Skeletal muscle satellite cell (primary cell): Measurements from ENCODE around the gene TMED4.
"Not testable (repeated sequence)": the region's sequence is repeated elsewhere in the genome, so short reads cannot be mapped to it uniquely, and the experiment has no call there.

ENCODE experiments used
- H3K27me3 ChIP-seq: 2 replicates; pipeline ENCODE4 v1.7.0; 2013; ENCODE audit warnings: low read length; ENCODE audit not compliant: control insufficient read depth, insufficient read depth
- H3K36me3 ChIP-seq: 2 replicates; pipeline ENCODE4 v1.7.0; 2013; ENCODE audit warnings: mild to moderate bottlenecking, control low read depth, low read length; ENCODE audit not compliant: insufficient read depth
- H3K4me1 ChIP-seq: 2 replicates; pipeline ENCODE4 v1.7.0; 2013; ENCODE audit warnings: low read length; ENCODE audit not compliant: control insufficient read depth, insufficient read depth
- H3K4me2 ChIP-seq: 2 replicates; pipeline ENCODE4 v1.7.0; 2013; ENCODE audit warnings: mild to moderate bottlenecking, low read length
- H3K4me3 ChIP-seq: 2 replicates; pipeline ENCODE4 v1.7.0; 2013; ENCODE audit warnings: low read length
- H3K9ac ChIP-seq: 2 replicates; pipeline ENCODE4 v1.7.0; 2013; ENCODE audit warnings: mild to moderate bottlenecking, low read depth, low read length, moderate library complexity
- H3K9me3 ChIP-seq: replicated peaks from 2 replicates; pipeline ENCODE4 v1.7.0; 2013; ENCODE audit warnings: mild to moderate bottlenecking, control low read depth, low read length

Gene TMED4

DNA sequence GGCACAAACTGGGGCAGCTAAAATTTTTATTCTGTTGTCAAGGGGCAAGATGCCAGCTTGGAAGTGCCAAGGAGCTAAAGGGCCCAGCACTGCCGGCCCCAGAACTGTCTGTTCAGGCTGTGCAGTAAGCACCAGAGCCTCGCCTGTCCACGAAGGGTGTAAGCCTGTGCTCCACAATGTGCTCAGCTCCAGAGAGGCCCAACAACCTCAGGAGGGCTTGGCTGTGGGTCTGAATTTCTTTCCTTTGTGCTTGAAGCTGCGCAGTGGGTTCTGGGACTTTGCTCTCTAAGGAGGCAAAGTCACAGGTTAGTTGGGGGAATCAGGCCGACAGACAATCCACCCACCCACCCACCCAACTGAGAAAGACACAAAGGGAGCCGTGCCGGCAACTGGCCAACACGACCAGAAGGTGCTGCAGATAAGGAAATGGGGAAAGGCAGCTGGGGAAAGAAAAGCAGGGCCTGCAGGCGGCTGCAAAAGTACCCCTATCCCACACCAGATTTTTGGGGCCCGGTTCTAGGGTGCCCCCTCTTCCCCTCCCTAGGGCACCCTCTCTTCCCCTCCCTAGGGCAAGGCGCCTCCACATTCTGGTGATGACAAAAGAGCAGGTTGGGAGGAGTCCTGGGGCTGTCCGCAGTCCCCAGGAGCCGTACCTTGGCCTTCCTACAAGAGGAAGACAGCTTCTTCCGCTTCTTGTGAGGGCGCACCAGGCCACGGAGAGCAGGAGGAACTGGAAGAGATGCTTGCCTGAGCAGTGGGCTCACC is 16.1 kb downstream of the TMED4 start:
- H3K4me2 ChIP-seq: no peak overlapping the region
- H3K9me3 ChIP-seq: no peaks in the 10 kb centered on the region
- H3K9ac ChIP-seq: no peak overlapping the region
- H3K4me1 ChIP-seq: peaks cover 10% of the 10 kb centered on the region
- H3K4me3 ChIP-seq: no peak overlapping the region
- no peaks in the 10 kb centered on the region for H3K27me3 ChIP-seq
- peaks cover 64% of the 10 kb centered on the region for H3K36me3 ChIP-seq

DNA sequence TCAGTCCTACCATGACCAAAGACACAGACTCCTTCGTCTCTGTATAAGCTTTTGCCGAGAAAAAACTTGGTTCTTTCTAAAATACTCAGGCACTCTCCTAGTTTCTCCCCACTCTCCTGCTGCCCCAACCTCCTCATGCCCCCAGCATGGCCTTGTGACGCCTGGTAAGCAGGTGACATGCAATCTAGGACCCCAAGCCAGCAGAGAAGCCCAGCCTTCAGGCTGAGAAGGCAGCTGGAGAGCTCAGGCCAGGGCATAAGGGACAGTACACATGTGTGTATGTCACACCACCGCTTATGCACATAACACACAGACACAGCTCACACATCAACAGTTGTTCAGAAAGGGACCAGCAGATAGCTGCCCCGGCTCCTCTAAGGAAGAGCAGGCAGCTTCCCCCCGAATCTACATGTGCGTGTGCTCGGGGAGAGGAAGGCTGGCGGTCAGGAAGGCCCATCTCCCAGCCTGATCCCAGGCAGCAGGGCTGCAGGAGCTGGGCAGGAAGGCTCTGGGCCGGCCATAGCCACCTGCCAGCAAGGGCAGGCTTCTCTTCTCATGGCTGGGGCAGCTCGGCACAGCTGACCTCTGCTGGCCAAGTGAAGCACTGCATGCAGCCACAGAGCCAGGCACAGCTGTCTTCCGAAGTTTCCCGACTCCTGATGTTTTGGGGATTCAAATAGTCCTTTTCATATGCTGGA is 16.8 kb downstream of the TMED4 start:
- H3K4me2 ChIP-seq: no peak overlapping the region
- no peaks in the 10 kb centered on the region for H3K9me3 ChIP-seq
- H3K36me3 ChIP-seq: peaks cover 57% of the 10 kb centered on the region
- H3K27me3 ChIP-seq: no peaks in the 10 kb centered on the region
- no peak overlapping the region for H3K9ac ChIP-seq
- peaks cover 10% of the 10 kb centered on the region for H3K4me1 ChIP-seq
- H3K4me3 ChIP-seq: no peak overlapping the region

DNA sequence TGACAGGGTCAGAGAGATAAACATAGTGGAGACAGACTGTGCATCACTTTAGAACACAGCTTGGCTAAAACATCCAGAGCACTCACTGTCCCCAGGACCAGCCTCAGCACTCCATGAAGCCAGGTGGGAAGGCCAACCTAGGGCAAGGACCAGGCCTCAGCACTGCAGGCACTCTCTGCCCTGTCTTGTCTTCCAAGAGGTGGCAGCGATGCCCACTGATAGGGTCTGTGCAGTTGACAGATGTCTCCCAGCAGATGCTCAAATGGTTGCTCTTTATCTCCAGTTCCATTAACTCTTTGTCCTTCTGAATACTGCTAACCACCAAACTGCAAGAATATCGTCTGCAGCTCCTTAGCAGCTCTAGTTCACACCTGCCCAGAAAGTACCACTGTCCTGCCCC is 17.4 kb downstream of the TMED4 start:
- Histone ChIP-seq H3K9ac (no peak overlapping the region), H3K4me3 (no peak overlapping the region), H3K4me2 (no peak overlapping the region), H3K36me3 (peaks cover 50% of the 10 kb centered on the region), H3K27me3 (no peaks in the 10 kb centered on the region), H3K4me1 (peaks cover 10% of the 10 kb centered on the region), H3K9me3 (no peaks in the 10 kb centered on the region)

DNA sequence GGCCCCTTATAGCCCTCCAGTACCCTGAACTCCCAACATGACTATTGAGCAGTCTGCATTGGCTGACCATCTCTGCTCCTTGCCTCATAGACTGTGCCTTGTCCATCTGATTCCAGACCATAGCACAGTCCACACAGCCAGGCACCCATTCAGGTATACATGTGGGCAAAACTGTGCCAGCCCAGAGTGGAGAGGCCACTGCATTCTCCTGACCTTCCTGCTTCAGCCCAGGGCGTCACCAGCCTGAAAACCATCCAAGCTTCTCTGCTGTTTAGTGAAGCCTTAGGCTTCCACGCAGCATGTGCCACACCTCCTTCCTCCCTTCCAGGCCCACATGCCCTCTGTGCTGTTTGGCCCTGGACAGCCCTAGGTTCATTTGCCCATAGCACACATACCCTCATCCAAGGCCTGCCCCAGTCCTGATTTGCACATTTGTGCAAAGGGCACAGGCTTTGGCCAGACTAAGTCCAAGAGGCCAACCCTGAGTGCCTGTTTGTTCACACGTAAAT is 18.8 kb downstream of the TMED4 start:
- no peak overlapping the region for H3K4me3 ChIP-seq
- no peaks in the 10 kb centered on the region for H3K9me3 ChIP-seq
- H3K27me3 ChIP-seq: peaks cover 4% of the 10 kb centered on the region
- H3K36me3 ChIP-seq: peaks cover 36% of the 10 kb centered on the region
- H3K4me2 ChIP-seq: no peak overlapping the region
- peaks cover 10% of the 10 kb centered on the region for H3K4me1 ChIP-seq
- H3K9ac ChIP-seq: no peak overlapping the region

DNA sequence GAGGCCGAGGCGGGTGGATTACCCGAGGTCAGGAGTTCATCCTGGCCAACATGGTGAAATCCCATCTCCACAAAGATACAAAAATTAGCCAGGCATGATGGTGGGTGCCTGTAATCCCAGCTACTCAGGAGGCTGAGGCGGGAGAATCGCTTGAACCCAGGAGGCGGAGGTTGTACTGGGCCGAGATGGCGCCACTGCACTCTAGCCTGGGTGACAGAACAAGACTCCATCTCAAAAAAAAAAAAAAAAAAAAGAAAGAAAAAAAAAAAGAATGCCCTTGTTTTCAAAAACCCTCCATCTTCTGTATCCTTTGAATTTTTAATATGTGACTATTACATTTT is 19.4 kb downstream of the TMED4 start:
- H3K27me3 ChIP-seq, H3K4me2 ChIP-seq, H3K4me1 ChIP-seq, H3K9ac ChIP-seq, H3K4me3 ChIP-seq, H3K9me3 ChIP-seq: not testable (repeated sequence)
- peaks cover 30% of the 10 kb centered on the region for H3K36me3 ChIP-seq

DNA sequence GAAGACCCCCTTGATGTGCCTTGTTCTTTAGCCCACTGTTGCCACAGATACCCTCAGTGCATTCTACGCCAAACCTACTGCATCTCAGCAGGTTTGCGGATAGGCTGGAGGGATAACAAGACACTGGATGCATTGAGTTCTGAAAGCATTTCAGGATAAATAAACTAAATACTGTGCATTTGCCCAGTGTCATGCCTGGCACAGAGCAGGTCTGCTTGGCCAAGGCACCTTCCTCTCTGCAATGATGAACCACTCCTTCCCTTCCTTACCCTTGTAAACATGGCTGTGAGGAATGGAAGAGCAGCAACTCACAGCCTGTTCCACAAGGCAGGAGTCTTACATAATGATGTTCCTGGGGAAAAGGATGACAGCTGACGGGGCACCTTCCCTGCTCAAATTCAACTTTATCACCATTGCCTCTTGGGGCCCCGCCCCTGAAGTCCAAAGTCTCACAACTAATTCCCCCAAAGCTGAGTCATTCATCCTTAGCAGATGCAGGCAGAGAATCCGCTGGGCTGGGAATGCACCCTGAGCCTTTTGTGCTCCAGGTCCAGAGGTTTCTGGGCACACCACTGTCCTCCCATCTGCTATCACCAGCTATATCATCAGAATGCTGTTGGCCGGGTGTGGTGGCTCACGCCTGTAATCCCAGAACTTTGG is 19.9 kb downstream of the TMED4 start:
- Histone ChIP-seq H3K9ac (no peak overlapping the region), H3K9me3 (no peaks in the 10 kb centered on the region), H3K4me3 (no peak overlapping the region), H3K4me2 (no peak overlapping the region), H3K4me1 (peaks cover 10% of the 10 kb centered on the region), H3K27me3 (peaks cover 4% of the 10 kb centered on the region), H3K36me3 (peaks cover 25% of the 10 kb centered on the region)

DNA sequence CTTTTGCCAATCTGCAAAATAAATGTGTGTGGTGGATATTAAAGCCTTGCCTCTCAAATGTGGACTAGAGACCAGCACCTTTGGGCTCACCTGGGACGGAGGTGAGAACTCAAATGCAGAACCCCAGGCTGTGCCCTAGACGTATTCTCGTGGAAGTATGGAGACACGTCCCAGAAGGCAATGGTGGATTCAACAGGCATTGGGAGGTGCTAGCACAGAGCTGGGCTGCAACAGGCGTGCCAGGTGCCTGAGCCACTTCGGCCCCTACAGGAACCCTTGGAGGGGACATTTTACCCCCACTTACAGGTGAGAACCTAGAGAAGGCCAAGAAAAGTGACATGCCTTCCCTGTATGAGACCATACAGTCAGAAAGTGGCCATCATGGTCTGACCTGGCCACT is 20.6 kb downstream of the TMED4 start:
- no peak overlapping the region for H3K9ac ChIP-seq
- H3K4me1 ChIP-seq: peaks cover 10% of the 10 kb centered on the region
- H3K36me3 ChIP-seq: peaks cover 20% of the 10 kb centered on the region
- no peak overlapping the region for H3K4me2 ChIP-seq
- H3K27me3 ChIP-seq: peaks cover 4% of the 10 kb centered on the region
- no peaks in the 10 kb centered on the region for H3K9me3 ChIP-seq
- no peak overlapping the region for H3K4me3 ChIP-seq

DNA sequence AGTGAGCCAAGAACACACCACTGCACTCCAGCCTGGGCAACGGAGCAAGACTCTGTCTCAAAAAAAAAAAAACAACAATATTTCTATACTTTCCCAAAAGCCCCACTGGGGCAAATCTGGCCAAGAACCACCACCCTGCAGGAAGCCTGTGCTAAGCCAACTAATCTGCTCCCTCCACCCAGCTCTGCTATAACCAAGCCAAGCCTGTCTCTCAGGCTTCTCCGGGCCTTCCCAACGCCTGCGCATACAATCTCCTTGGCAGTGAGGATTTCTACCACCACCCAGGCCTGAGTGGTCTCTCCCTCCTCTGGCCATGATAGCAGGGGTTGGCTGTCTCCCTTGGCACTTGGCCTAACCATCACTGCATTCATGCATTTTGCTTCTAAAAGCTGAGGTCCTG is 22.5 kb downstream of the TMED4 start:
- H3K9me3 ChIP-seq: no peaks in the 10 kb centered on the region
- H3K9ac ChIP-seq: no peak overlapping the region
- peaks cover 10% of the 10 kb centered on the region for H3K4me1 ChIP-seq
- H3K4me3 ChIP-seq: no peak overlapping the region
- H3K4me2 ChIP-seq: no peak overlapping the region
- H3K36me3 ChIP-seq: peaks cover 5% of the 10 kb centered on the region
- peaks cover 4% of the 10 kb centered on the region for H3K27me3 ChIP-seq

DNA sequence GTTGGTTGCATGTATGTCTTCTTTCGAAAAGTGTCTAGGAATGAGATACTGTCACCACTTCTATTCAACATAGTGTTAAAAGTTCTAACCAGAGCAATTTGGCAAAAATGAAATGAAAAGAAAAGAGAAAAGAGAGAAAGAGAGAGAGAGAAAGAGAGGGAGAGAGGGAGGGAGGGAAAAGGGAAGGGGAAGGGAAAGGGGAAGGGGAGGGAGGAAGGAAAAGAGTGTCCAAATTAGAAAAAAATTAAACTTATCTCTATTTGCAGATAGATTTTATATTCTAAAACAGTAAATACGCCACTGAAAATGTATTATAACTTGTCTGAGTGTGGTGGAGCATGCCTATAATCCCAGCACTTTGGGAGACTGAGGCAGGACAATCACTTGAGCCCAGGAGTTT is 24.5 kb downstream of the TMED4 start:
- Histone ChIP-seq H3K9ac (no peak overlapping the region), H3K36me3 (no peaks in the 10 kb centered on the region), H3K4me3 (no peak overlapping the region), H3K4me2 (no peak overlapping the region), H3K27me3 (peaks cover 4% of the 10 kb centered on the region), H3K9me3 (no peaks in the 10 kb centered on the region), H3K4me1 (peaks cover 6% of the 10 kb centered on the region)

DNA sequence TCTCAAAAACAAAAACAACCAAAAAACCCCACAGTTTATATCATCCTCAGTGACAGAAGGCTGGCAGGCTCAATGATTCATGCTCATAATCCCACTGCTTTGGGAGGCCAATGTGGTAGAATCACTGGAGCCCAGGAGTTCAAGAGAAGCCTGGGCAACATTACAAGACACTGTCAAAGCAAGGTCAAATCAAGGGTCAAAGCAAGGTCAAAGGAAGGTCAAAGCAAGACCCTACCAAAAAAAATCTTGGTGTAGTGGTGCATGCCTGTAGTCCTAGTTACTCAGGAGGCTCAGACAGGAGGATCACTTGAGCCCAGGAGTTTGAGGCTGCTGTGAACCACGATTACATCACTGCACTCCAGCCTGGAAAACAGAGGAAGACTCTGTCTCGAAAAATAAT is 26.7 kb downstream of the TMED4 start:
- no peaks in the 10 kb centered on the region for H3K9me3 ChIP-seq
- H3K36me3 ChIP-seq: no peaks in the 10 kb centered on the region
- H3K4me2 ChIP-seq: no peak overlapping the region
- no peak overlapping the region for H3K9ac ChIP-seq
- H3K4me3 ChIP-seq: no peak overlapping the region
- H3K4me1 ChIP-seq: no peaks in the 10 kb centered on the region
- H3K27me3 ChIP-seq: peaks cover 4% of the 10 kb centered on the region

DNA sequence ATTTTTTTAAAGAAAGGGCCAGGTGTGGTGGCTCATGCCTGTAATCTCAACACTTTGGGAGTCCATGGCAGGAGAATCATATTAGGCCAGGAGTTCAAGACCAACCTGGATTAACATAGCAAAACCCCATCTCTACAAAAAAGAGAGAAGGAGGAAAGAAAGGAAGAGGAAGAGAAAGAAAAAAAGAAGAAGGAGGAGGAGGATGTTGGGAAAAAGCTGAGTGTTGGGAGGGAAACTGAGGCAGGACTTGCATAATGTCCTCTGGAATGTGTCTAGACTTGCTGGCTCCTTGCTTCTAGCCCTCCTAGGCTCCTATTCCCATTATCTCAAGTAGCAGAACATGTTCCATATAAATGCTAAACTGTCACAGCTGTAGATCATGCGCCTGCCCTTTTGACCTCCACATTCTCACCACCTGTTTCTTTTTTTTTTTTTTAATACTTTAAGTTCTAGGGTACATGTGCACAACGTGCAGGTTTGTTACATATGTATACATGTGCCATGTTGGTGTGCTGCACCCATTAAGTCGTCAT is 29.5 kb downstream of the TMED4 start:
- not testable (repeated sequence) for H3K4me1 ChIP-seq, H3K4me3 ChIP-seq, H3K36me3 ChIP-seq, H3K9ac ChIP-seq, H3K9me3 ChIP-seq, H3K4me2 ChIP-seq
- peaks cover 17% of the 10 kb centered on the region for H3K27me3 ChIP-seq
